Measurements from ENCODE around the gene XYLT1.

Gene XYLT1

DNA sequence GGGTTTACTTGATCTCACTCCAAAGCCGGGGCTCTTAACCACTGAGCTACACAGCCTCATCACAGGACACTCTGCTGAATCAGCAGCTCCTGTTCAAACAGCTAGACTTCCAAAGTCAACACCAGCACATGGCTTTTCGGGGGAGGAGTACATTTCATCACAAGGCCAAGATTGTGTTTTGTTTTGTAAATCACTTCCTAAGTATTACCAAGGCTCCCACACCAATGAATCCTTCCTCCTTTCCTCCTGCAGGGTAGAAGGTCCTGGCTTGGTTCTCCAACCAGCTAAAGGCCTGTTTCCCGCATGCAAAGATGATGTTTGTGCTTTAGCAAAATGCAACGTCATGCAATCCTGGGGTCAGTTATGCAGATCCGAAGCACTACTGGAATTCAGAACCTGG is 152.5 kb downstream of the XYLT1 start:
- DNase-seq (ENCODE audit: low spot score) = no peak
- TF ChIP-seq, protein P1, sequence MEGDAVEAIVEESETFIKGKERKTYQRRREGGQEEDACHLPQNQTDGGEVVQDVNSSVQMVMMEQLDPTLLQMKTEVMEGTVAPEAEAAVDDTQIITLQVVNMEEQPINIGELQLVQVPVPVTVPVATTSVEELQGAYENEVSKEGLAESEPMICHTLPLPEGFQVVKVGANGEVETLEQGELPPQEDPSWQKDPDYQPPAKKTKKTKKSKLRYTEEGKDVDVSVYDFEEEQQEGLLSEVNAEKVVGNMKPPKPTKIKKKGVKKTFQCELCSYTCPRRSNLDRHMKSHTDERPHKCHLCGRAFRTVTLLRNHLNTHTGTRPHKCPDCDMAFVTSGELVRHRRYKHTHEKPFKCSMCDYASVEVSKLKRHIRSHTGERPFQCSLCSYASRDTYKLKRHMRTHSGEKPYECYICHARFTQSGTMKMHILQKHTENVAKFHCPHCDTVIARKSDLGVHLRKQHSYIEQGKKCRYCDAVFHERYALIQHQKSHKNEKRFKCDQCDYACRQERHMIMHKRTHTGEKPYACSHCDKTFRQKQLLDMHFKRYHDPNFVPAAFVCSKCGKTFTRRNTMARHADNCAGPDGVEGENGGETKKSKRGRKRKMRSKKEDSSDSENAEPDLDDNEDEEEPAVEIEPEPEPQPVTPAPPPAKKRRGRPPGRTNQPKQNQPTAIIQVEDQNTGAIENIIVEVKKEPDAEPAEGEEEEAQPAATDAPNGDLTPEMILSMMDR (IDR thresholded peaks at IDR 0.05; ENCODE audit: borderline replicate concordance, control extremely low read depth, extremely low read depth, insufficient read depth, missing control alignments) = no peak
- in situ Hi-C loops (cut with MboI; ENCODE audit: low sequenced_read_pairs, unreplicated experiment) = no loop called here

DNA sequence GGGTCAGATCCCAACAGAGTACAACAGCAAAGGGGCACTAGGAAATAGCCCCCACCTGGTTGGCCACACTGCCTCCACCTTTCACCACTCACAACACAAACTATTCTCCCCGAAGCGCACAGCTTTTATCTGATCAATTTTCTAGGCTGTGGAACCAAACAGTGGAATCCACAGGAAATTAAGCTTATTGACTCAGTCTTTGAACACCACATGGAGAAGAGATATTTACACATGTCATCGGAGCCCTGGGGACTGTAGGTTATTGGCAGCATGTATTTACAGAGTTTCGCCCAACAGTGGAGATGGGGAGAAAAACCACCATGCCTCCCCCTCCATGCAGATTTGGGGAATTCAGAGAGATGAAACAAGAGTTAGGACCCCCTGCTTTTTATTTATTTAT is 154.8 kb downstream of the XYLT1 start:
- no peak for DNase-seq (ENCODE audit: low spot score)
- TF ChIP-seq, protein P1 (IDR thresholded peaks at IDR 0.05; ENCODE audit: borderline replicate concordance, control extremely low read depth, extremely low read depth, insufficient read depth, missing control alignments) = no peak
- in situ Hi-C loops (cut with MboI; ENCODE audit: low sequenced_read_pairs, unreplicated experiment) = no loop called here

DNA sequence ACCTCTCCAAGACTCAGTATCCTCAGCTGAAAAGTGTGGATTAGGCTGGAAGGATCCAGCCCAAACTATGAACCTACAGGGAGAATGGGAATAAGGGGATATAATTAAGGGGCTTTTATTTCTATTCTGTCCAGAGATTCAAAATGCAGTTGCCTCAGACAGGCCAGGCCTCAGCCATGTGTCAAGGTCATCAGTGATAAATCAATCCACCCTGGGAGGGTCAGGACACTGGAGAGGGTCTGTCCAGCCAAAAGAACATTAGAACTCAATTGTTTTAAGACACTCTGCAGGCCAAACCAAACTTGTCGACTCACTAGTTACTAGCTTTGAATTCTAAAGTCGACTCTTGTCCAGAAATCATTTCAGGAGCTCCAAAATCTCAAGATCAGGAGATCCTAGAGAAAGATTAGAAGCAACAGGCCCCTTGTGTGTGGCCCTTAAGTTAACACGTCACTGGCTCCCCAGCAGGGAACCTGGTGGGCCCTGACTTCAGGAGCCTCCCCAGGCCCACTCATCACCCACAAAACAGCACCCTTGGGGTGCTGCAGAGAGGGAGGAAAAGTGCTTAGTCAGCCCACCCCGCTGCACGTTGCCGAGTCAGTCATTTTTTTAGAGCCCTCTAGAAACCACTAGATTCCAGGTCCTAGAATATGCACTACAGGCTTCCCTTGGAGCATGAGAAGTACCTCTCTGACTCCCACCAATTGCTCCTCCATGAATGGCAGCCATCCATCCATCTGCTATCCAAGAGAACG is 156.8 kb downstream of the XYLT1 start:
- TF ChIP-seq, protein P1 (IDR thresholded peaks at IDR 0.05; ENCODE audit: borderline replicate concordance, control extremely low read depth, extremely low read depth, insufficient read depth, missing control alignments) = no peak
- DNase-seq (ENCODE audit: low spot score) = no peak
- in situ Hi-C loops (cut with MboI; ENCODE audit: low sequenced_read_pairs, unreplicated experiment) = no loop called here

DNA sequence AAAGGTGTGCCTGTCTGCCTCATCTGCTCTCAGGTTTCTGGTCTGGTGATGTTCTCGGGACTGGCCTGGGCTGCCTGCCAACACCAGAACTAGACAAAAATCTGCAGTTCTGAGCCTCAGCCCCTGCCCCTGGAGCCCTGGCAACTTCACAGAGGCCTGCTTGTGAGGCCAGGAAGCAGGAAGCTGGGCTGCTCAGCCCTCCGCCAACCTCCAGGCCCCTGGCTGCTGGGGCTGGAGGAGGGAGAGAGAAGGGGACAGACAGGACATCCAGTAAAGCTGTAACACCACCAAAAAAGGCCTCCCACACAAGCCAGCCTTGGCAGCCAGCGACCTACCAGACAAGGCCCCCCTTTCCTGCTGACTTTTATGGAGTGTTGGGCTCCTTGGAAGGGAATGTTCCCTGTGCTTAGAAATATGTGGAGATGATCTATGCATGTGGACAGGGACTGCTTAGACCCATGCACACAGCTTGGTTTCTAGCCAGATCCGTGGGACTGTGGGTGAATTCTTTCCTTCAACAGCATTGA is 157.6 kb downstream of the XYLT1 start:
- TF ChIP-seq, protein P1 (IDR thresholded peaks at IDR 0.05; ENCODE audit: borderline replicate concordance, control extremely low read depth, extremely low read depth, insufficient read depth, missing control alignments) = no peak
- DNase-seq (ENCODE audit: low spot score) = no peak
- in situ Hi-C loops (cut with MboI; ENCODE audit: low sequenced_read_pairs, unreplicated experiment) = no loop called here

DNA sequence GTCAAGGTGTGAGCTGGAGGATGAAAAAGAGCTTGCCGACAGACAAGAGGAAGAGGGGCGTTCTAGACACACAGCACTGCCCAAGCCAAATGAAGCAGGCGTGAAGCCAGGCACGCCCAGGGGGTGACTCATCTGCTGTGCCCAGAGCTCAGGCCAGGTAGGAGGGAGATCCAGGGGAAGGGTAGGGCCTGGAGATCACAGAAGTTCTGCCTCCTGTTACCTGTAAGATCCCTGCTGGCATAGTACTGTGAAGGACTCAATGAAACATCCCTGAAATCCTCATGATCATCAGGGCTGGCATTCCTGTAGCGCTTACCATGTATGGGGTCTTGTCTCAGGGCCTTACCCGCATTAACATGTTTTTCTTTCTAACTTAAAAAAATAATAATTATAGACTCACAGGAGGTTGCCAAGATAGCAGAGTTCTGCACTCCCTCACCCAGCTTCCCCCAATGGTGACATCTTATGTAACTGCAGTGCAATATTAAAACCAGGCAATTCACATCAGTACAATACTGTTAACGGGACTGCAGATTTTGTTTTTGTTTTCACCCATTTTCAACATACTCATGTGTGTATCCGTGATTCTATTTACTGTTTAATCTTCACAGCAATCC is 158.6 kb downstream of the XYLT1 start:
- no peak for DNase-seq (ENCODE audit: low spot score)
- TF ChIP-seq, protein P1 (IDR thresholded peaks at IDR 0.05; ENCODE audit: borderline replicate concordance, control extremely low read depth, extremely low read depth, insufficient read depth, missing control alignments) = no peak
- in situ Hi-C loops (cut with MboI; ENCODE audit: low sequenced_read_pairs, unreplicated experiment) = no loop called here

DNA sequence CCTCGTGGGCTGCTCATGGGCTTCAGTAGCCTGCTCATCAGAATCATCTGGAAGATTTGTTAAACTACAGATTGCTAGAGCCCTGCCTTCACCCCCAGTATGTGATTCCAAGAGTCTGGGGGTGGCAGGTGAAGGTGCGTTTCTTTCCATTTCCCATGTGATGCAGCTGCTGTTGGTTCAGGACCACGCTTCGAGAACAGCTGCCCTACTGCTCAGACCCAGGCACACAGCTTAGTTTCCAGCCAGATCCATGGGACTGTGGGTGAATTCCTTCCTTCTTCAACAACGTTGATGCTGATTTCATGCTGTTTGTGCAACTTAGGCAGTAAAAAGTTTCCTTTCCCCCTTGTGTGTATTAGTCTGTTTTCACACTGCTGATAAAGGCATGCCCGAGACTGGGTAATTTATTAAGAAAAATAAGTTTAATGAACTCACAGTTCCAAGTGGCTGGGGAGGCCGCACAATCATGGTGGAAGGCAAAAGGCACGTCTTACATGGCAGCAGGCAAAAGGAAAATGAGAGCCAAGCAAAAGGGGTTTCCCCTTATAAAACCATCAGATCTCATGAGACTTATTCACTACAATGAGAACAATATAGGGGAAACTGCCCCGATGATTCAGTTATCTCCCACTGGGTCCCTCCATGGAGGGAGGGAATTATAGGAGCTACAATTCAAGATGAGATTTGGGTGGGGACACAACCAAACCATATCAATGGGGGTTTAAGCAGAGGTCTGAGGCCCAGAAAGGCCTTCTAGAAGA is 159.2 kb downstream of the XYLT1 start:
- TF ChIP-seq, protein P1 (IDR thresholded peaks at IDR 0.05; ENCODE audit: borderline replicate concordance, control extremely low read depth, extremely low read depth, insufficient read depth, missing control alignments) = no peak
- in situ Hi-C loops (cut with MboI; ENCODE audit: low sequenced_read_pairs, unreplicated experiment) = no loop called here
- DNase-seq (ENCODE audit: low spot score) = no peak
